Hair follicular keratinocyte (primary cell): ENCODE results near the gene PCBP2. TPM values are rescaled to one million over a fixed set of nuclear protein-coding genes. Genes with fewer than 3 reads are reported as not detected.

Source experiments
- total RNA-seq: library from RNA; depleted of rRNA; stranded (reverse); fragments of >200 nt; gene quantifications from 2 replicates; pipeline ENCODE4 v1.2.3, GENCODE V29; 2015

PCBP2 gene
- 155 and 169 TPM in 2 replicates for total RNA-seq

GRCh38 chr12:53451661-53452158 is at the start of gene PCBP2:
TSS of gene PCBP2 (plus strand) at chr12:53452102. CDS start at chr12:53454801, 2,699 bp downstream.

DNA sequence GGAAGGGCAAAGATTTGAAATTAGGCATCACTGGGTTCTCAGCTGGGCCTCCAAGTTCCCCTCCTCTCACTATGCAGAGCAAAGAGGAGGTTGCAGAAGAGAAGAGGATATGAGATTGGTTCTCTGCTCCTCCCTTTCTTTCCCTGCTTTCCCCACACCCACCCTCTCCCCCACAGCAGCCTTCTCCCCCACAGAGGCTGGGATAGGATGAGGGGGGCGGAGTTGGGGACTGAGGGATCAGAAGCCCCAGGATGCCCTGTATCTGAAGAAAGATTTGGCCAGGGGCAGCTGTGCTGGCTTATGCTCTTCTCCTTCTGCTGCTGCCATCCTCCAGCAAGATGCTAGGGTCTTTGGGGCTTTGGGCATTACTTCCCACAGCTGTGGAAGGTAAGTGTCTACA is 28.3 kb upstream of the PCBP2 start, which contains the start of gene AMHR2:
TSS of gene AMHR2 (plus strand) at position 259 of the 400 bp plus-strand sequence. CDS start at position 339, 80 bp downstream.

GRCh38 chr12:53441040-53441833 is 10.7 kb upstream of the PCBP2 start, which contains the start of gene PRR13:
TSS of gene PRR13 (plus strand) at chr12:53441734. CDS start at chr12:53442715, 981 bp downstream.

GRCh38 chr12:53499266-53500141 is 47.6 kb downstream of the PCBP2 start, which contains the start of gene MAP3K12:
TSS of gene MAP3K12 (minus strand) at chr12:53499458. CDS start at chr12:53487391, 12,067 bp downstream.

GRCh38 chr12:53500776-53501614 is 49.1 kb downstream of the PCBP2 start, which contains the start of gene TARBP2:
TSS of gene TARBP2 (plus strand) at chr12:53501283. CDS start at chr12:53501409, 126 bp downstream.

DNA sequence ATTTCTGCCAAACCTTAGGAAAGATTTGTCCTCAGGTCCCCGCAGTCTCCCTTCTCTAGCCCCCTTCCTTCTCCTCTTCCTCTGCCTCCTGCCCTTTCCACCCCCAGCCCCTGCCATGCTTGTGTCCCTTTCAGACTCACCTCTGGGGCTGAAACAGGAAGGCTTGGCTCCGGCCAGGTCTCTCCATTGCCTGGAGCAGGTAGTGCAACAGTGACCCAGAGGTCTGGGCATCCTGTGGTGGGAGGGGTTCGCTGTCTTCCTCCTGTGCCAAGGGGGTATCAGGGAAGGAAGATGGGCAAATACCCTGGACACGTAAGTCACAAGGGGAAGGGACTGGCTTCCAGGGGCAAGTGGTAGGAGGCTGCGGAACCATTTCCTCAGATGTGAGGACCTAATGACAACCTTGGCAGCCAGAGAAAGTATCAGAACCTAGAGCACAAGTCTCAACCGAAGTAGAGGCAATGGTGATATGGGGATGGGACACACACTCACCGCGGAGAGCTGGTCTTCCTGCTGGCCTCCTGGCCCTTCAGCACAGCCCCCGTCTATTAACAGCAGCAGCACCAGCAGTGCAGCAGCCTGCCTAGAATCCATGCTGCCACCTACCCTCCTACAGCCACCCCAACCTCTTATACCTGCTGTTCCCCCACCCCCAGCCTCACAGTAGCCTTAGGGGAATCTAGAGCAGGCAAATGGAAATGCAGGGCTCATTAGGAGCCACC is 55.1 kb downstream of the PCBP2 start, which contains the start of gene NPFF:
TSS of gene NPFF (minus strand) at position 604 of the 722 bp plus-strand sequence. CDS start at position 594, 10 bp downstream.

Other genes with a start within 250 kb of the PCBP2 start
- gene ITGB7, start 244.9 kb upstream of the PCBP2 start, total RNA-seq = 0.04 and 1.6 TPM in 2 replicates
- gene RARG, start 219.9 kb upstream of the PCBP2 start, total RNA-seq = 32.6 and 46.6 TPM in 2 replicates
- 7.3 and 15.2 TPM in 2 replicates for gene ESPL1, start 183.8 kb upstream of the PCBP2 start, total RNA-seq
- gene PFDN5, start 156.6 kb upstream of the PCBP2 start, total RNA-seq = 366 and 370 TPM in 2 replicates
- 57.2 and 61.8 TPM in 2 replicates for gene MYG1, start 152.4 kb upstream of the PCBP2 start, total RNA-seq
- 44.7 and 75.2 TPM in 2 replicates for gene AAAS, start 130.5 kb upstream of the PCBP2 start, total RNA-seq
- not detected in 2 replicates for gene SP7, start 115.7 kb upstream of the PCBP2 start, total RNA-seq
- gene SP1, start 71.9 kb upstream of the PCBP2 start, total RNA-seq = 27.3 and 31.1 TPM in 2 replicates
- not detected in 2 replicates for gene AMHR2, start 28.2 kb upstream of the PCBP2 start, total RNA-seq
- 80.1 and 93.2 TPM in 2 replicates for gene PRR13, start 10.4 kb upstream of the PCBP2 start, total RNA-seq
- gene MAP3K12, start 47.4 kb downstream of the PCBP2 start, total RNA-seq = 2.2 and 8.4 TPM in 2 replicates
- gene TARBP2, start 49.2 kb downstream of the PCBP2 start, total RNA-seq = 34.8 and 43.0 TPM in 2 replicates
- gene NPFF, start 55.4 kb downstream of the PCBP2 start, total RNA-seq = not detected in 2 replicates
- 9.5 and 11.1 TPM in 2 replicates for gene ATF7, start 174.3 kb downstream of the PCBP2 start, total RNA-seq
- gene ATP5MC2, start 224.0 kb downstream of the PCBP2 start, total RNA-seq = 326 and 343 TPM in 2 replicates